B cell (primary cell): ENCODE data around the gene PTBP3. TPM values are rescaled to one million over a fixed set of nuclear protein-coding genes. Genes with fewer than 3 reads are reported as not detected.
"Not testable (repeated sequence)": the region's sequence is repeated elsewhere in the genome, so short reads cannot be mapped to it uniquely, and the experiment has no call there.

Source experiments
- ATAC-seq: fragments of 200-7000 bp; cut with Tn5 transposase; one replicate; pipeline ENCODE4 v1.10.0; 2021; ENCODE audit warnings: low read depth, mild to moderate bottlenecking, moderate number of reproducible peaks, moderate library complexity
- CTCF ChIA-PET: fragments of 350-600 bp; sonication (Branson Sonifier 250); formaldehyde crosslinking; loops from one replicate; lab custom pipeline; 2021; ENCODE audit warnings: antibody characterized with exemption, inconsistent platforms; lab: Charles Lee
- POLR2A ChIA-PET: fragments of 350-600 bp; sonication (Branson Sonifier 250); formaldehyde crosslinking; loops from one replicate; lab custom pipeline; 2021; ENCODE audit warnings: antibody characterized with exemption; lab: Charles Lee
- DNase-seq: peaks from one replicate; pipeline ENCODE4 v3.0.0; 2013
- H2AFZ ChIP-seq: 2 replicates; pipeline ENCODE4 v1.6.1; 2012; ENCODE audit warnings: mild to moderate bottlenecking, low read depth, low read length; ENCODE audit not compliant: insufficient read depth, poor library complexity, severe bottlenecking
- H3K27ac ChIP-seq, 2 donors: 1 replicate in 1 of 2; 2 replicates in 1 of 2; pipeline ENCODE4 v1.5.1; 2012 to 2013; ENCODE audit warnings: low read length in 2 of 2, mild to moderate bottlenecking in 2 of 2, moderate library complexity in 1 of 2
- H3K27me3 ChIP-seq, 4 experiments: fragments of 200-600 bp in 1 of 4; sonication (generic) in 1 of 4; replicated peaks in 1 of 4; 1 replicate in 2 of 4; 2 replicates in 2 of 4; pipeline versions ENCODE4 v1.6.1 to v1.7.0; 2013 to 2016; ENCODE audit warnings: low read length in 3 of 4, mild to moderate bottlenecking in 2 of 4, mixed read lengths in 1 of 4, moderate library complexity in 1 of 4; ENCODE audit not compliant: insufficient read depth in 4 of 4, control insufficient read depth in 3 of 4; ENCODE audit errors: control extremely low read depth in 1 of 4
- H3K36me3 ChIP-seq, 2 experiments: replicated peaks in 1 of 2; 1 replicate in 1 of 2; 2 replicates in 1 of 2; pipeline versions ENCODE4 v1.6.1 to v1.7.1; 2013; ENCODE audit warnings: low read length in 1 of 2; ENCODE audit not compliant: insufficient read depth in 2 of 2, control insufficient read depth in 1 of 2; ENCODE audit errors: control extremely low read depth in 1 of 2, extremely low read depth in 1 of 2
- H3K4me1 ChIP-seq, 2 donors: fragments of 200-600 bp in 1 of 2; sonication (generic) in 1 of 2; 1 replicate in 1 of 2; 2 replicates in 1 of 2; pipeline versions ENCODE4 v1.5.1 to v1.6.1; 2013 to 2017; ENCODE audit warnings: low read length in 2 of 2; ENCODE audit not compliant: control insufficient read depth in 2 of 2, insufficient read depth in 2 of 2
- H3K4me2 ChIP-seq: replicated peaks from 2 replicates; pipeline ENCODE3; 2012; ENCODE audit warnings: mild to moderate bottlenecking, low read depth, low read length; ENCODE audit not compliant: poor library complexity, severe bottlenecking
- H3K4me3 ChIP-seq, 5 experiments: fragments of 200-600 bp in 1 of 5; sonication (generic) in 1 of 5; 1 replicate in 3 of 5; 2 replicates in 2 of 5; pipeline versions ENCODE4 v1.5.1 to v1.7.0; 2011 to 2016; ENCODE audit warnings: low read length in 4 of 5, mild to moderate bottlenecking in 4 of 5, low read depth in 2 of 5, control low read depth in 1 of 5, moderate library complexity in 1 of 5; ENCODE audit not compliant: insufficient read depth in 1 of 5; ENCODE audit errors: control extremely low read depth in 1 of 5, extremely low read depth in 1 of 5
- H3K79me2 ChIP-seq: fragments of 200-600 bp; sonication (generic); one replicate; pipeline ENCODE4 v1.6.0; 2016; ENCODE audit warnings: low read length; ENCODE audit not compliant: control insufficient read depth, insufficient read depth
- H3K9ac ChIP-seq: fragments of 200-600 bp; sonication (generic); 2 replicates; pipeline ENCODE4 v1.6.1; 2017; ENCODE audit warnings: mild to moderate bottlenecking, low read length, moderate library complexity
- H3K9me3 ChIP-seq, 3 donors: one replicate each; pipeline versions ENCODE4 v1.6.1 to v1.7.1; 2013; ENCODE audit warnings: low read length in 2 of 3; ENCODE audit not compliant: control insufficient read depth in 2 of 3, insufficient read depth in 1 of 3; ENCODE audit errors: control extremely low read depth in 1 of 3
- H4K20me1 ChIP-seq: 2 replicates; pipeline ENCODE4 v1.6.0; 2012; ENCODE audit warnings: mild to moderate bottlenecking, low read length; ENCODE audit not compliant: insufficient read depth, control insufficient read depth, poor library complexity, severe bottlenecking
- H3K27ac Mint-ChIP-seq: one replicate; pipeline ENCODE4 v1.8.0; 2021; ENCODE audit warnings: mixed read lengths
- H3K27me3 Mint-ChIP-seq: one replicate; pipeline ENCODE4 v1.8.0; 2021; ENCODE audit warnings: mixed read lengths
- H3K4me1 Mint-ChIP-seq: one replicate; pipeline ENCODE4 v1.8.0; 2021; ENCODE audit warnings: mixed read lengths
- H3K4me3 Mint-ChIP-seq: one replicate; pipeline ENCODE4 v1.8.0; 2021; ENCODE audit warnings: mixed read lengths
- H3K9me3 Mint-ChIP-seq: one replicate; pipeline ENCODE4 v1.8.0; 2022; ENCODE audit warnings: mixed read lengths; ENCODE audit not compliant: insufficient read depth
- EZH2 ChIP-seq: IDR thresholded peaks from 2 replicates; pipeline ENCODE4 v1.6.1; 2012; ENCODE audit warnings: borderline replicate concordance, low read depth, mild to moderate bottlenecking, moderate library complexity, low read length; ENCODE audit not compliant: insufficient read depth, poor library complexity, severe bottlenecking
- WGBS: methylation state at CpG from one replicate; pipeline ENCODE4 v1.1.5; 2013; ENCODE audit warnings: missing lambda C conversion rate; ENCODE audit not compliant: insufficient coverage; 5-methylcytosine and 5-hydroxymethylcytosine counted together
- intact Hi-C: fragments of 100-400 bp; cut with micrococcal nuclease; formaldehyde crosslinking; loops from one replicate; pipeline ENCODE4 v1.10.0; 2022
- polyA plus RNA-seq: library from polyadenylated mRNA; depleted of rRNA; stranded (reverse); fragments of >200 nt; gene quantifications from 2 replicates; pipeline ENCODE4 v1.2.3, GENCODE V29; 2012
- total RNA-seq, 2 donors: library from RNA; stranded (reverse); fragments of 120-200 nt in 1 of 2; gene quantifications; 1 replicate in 1 of 2; 2 replicates in 1 of 2; pipeline versions ENCODE4 v1.2.3 to v1.2.4, GENCODE V29; 2013 to 2022
- TF ChIP-seq, protein P1 (sequence below): fragments of 200-600 bp; IDR thresholded peaks from one replicate; pipeline ENCODE4 v1.8.0; 2022; ENCODE audit warnings: antibody characterized with exemption, mild to moderate bottlenecking

Gene PTBP3
- total and polyA plus RNA-seq, 2 donors (not counting 1 experiment from before 2014, with no cell fraction given): 22.8 to 133 TPM

DNA sequence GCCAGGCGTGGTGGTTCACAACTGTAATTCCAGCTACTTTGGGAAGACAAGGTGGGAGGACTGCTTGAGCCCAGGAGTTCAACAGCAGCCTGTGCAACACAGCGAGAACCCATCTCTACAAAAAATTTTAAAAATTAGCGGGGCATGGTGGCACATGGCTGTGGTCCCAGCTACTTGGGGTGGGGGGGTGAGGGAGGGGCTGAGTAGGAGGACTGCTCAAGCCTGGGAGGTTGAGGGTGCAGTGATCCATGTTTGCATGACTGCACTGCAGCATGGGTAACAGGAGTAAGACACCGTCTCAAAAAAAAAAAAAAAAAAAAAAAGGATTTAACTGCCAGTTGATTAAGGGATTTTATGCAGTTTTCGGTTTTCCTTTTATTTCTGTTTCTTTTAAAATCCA, 65.0 kb downstream of the PTBP3 start:
- no peaks in the 10 kb centered on the region for H3K9me3 ChIP-seq
- no peak overlapping the region for H3K27ac ChIP-seq
- Mint-ChIP-seq H3K4me1 (peaks cover 15% of the 10 kb centered on the region), H3K27ac (no peak overlapping the region), H3K4me3 (no peak overlapping the region), H3K27me3 (no peaks in the 10 kb centered on the region), H3K9me3 (no peaks in the 10 kb centered on the region)
- no peak overlapping the region for H3K9ac ChIP-seq
- H3K4me2 ChIP-seq: no peak overlapping the region
- ChIA-PET CTCF (no interaction called here), POLR2A (no interaction called here)
- intact Hi-C loops: no loop called here
- no peak overlapping the region for H3K4me3 ChIP-seq
- TF ChIP-seq, protein P1, sequence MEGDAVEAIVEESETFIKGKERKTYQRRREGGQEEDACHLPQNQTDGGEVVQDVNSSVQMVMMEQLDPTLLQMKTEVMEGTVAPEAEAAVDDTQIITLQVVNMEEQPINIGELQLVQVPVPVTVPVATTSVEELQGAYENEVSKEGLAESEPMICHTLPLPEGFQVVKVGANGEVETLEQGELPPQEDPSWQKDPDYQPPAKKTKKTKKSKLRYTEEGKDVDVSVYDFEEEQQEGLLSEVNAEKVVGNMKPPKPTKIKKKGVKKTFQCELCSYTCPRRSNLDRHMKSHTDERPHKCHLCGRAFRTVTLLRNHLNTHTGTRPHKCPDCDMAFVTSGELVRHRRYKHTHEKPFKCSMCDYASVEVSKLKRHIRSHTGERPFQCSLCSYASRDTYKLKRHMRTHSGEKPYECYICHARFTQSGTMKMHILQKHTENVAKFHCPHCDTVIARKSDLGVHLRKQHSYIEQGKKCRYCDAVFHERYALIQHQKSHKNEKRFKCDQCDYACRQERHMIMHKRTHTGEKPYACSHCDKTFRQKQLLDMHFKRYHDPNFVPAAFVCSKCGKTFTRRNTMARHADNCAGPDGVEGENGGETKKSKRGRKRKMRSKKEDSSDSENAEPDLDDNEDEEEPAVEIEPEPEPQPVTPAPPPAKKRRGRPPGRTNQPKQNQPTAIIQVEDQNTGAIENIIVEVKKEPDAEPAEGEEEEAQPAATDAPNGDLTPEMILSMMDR: no peak
- TF ChIP-seq EZH2: no peak
- no peaks in the 10 kb centered on the region for H4K20me1 ChIP-seq
- H3K4me1 ChIP-seq: no peaks in the 10 kb centered on the region
- peaks cover 3 to 14% of the 10 kb centered on the region in 2 experiments for H3K36me3 ChIP-seq
- H2AFZ ChIP-seq: no peak overlapping the region
- DNase-seq: no peak
- no peaks in the 10 kb centered on the region for H3K27me3 ChIP-seq
- 88% methylated on average over 1 of the region's 5 CpGs for WGBS
- peaks cover 39% of the 10 kb centered on the region for H3K79me2 ChIP-seq
- no peak for ATAC-seq

DNA sequence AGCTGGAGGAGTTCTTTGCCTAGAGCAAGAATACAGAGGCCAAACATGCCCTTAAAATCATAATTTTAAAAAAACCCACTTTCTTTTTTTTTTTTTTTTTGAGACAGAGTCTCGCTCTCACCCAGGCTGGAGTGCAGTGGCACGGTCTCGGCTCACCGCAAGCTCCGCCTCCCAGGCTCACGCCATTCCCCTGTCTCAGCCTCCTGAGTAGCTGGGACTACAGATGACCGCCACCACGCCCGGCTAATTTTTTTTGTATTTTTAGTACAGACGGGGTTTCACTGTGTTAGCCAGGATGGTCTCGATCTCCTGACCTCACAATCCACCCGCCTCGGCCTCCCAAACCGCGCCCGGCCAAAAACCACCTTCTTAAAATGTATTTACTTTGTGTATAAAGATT, 66.3 kb downstream of the PTBP3 start:
- H3K27me3 ChIP-seq, H3K4me1 ChIP-seq, H3K9me3 ChIP-seq, DNase-seq, H3K9ac ChIP-seq, H3K27ac Mint-ChIP-seq, H3K27ac ChIP-seq, POLR2A ChIA-PET, CTCF ChIA-PET, intact Hi-C loops, H4K20me1 ChIP-seq, H3K9me3 Mint-ChIP-seq, H3K27me3 Mint-ChIP-seq, H3K4me3 ChIP-seq, H3K4me2 ChIP-seq, H3K4me3 Mint-ChIP-seq, H2AFZ ChIP-seq, ATAC-seq: not testable (repeated sequence)
- peaks cover 13% of the 10 kb centered on the region for H3K4me1 Mint-ChIP-seq
- 100% methylated on average over 5 of the region's 16 CpGs for WGBS
- Histone ChIP-seq H3K36me3 (peaks cover 3 to 24% of the 10 kb centered on the region in 2 experiments), H3K79me2 (peaks cover 33% of the 10 kb centered on the region)
